Esophagus (tissue), 2 donors: ENCODE data around the gene EVI2A. TPM values are rescaled to one million over a fixed set of nuclear protein-coding genes. Genes with fewer than 3 reads are reported as not detected.
"Not testable (repeated sequence)": the region's sequence is repeated elsewhere in the genome, so short reads cannot be mapped to it uniquely, and the experiment has no call there.

Experiments used
- H3K27ac ChIP-seq, 2 donors: one replicate each; pipeline ENCODE4 v1.5.1; 2013; ENCODE audit warnings: low read depth in 2 of 2, mild to moderate bottlenecking in 2 of 2, inconsistent platforms in 1 of 2, low read length in 1 of 2, moderate library complexity in 1 of 2
- H3K27me3 ChIP-seq, 2 donors: one replicate each; pipeline ENCODE4 v1.6.1; 2013; ENCODE audit warnings: low read length in 2 of 2, control low read depth in 1 of 2, mild to moderate bottlenecking in 1 of 2; ENCODE audit not compliant: insufficient read depth in 2 of 2, control insufficient read depth in 1 of 2
- H3K36me3 ChIP-seq, 2 donors: one replicate each; pipeline ENCODE4 v1.6.1; 2013; ENCODE audit warnings: low read length in 1 of 2; ENCODE audit not compliant: control insufficient read depth in 2 of 2, insufficient read depth in 2 of 2
- H3K4me1 ChIP-seq, 2 donors: one replicate each; pipeline ENCODE4 v1.6.1; 2013; ENCODE audit warnings: low read length in 1 of 2; ENCODE audit not compliant: control insufficient read depth in 2 of 2, insufficient read depth in 2 of 2
- H3K4me3 ChIP-seq, 2 donors: one replicate each; pipeline ENCODE4 v1.5.1; 2013; ENCODE audit warnings: low read length in 2 of 2, mild to moderate bottlenecking in 2 of 2, low read depth in 1 of 2, moderate library complexity in 1 of 2
- H3K9me3 ChIP-seq, 2 donors: one replicate each; pipeline ENCODE4 v1.6.1; 2013; ENCODE audit warnings: mild to moderate bottlenecking in 2 of 2, low read depth in 1 of 2, low read length in 1 of 2, moderate library complexity in 1 of 2; ENCODE audit not compliant: control insufficient read depth in 2 of 2, insufficient read depth in 1 of 2
- WGBS, 2 donors: extraction: QIAGEN DNeasy Blood & Tissue Kit; methylation state at CpG; one replicate each; pipeline ENCODE4 v1.1.7; 2013; 5-methylcytosine and 5-hydroxymethylcytosine counted together
- polyA plus RNA-seq, 2 donors: library from polyadenylated mRNA; stranded (reverse); fragments of 200-250 nt; gene quantifications; one replicate each; pipeline ENCODE4 v1.2.3, GENCODE V29; 2013
- donor health status: healthy with polysubstance abuse.
- donor health status: Bipolar disorder and iron deficiency.

EVI2A gene
- polyA plus RNA-seq, 2 donors, result 1.7 to 2.6 TPM

- H3K27me3 ChIP-seq, H3K9me3 ChIP-seq, H3K36me3 ChIP-seq, H3K4me3 ChIP-seq, H3K27ac ChIP-seq, H3K4me1 ChIP-seq: not testable (repeated sequence)
- WGBS, 2 donors, result 100% methylated on average over 1 of the region's 1 CpG; no CpG with 5 or more reads in 1 of the 2 donors
These were observed 33.5 kb downstream of the EVI2A start for GRCh38 chr17:31287932-31288331.

DNA sequence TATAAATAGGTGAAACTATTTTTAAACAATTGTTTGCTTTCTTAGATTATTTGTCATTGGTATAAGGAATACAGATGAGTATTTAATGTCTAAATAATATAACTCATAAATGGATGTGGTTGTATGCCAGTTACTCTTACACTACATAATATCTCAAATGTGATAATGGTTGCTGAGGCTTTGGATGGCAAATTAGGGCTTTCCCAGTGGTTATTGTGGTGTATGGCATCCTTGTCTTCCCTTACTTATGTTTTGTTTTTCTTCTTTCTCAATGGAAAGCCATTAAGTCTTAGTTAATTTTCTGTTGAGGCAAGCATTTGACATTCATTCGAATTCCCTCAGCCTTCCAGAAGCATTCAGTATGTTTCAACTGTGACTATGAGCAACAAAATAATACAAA, 34.8 kb downstream of the EVI2A start:
- Histone ChIP-seq H3K36me3 (no peaks in the 10 kb centered on the region), H3K4me3 (no peak overlapping the region), H3K9me3 (no peaks in the 10 kb centered on the region), H3K27me3 (no peaks in the 10 kb centered on the region), H3K4me1 (no peaks in the 10 kb centered on the region), H3K27ac (no peak overlapping the region)
- WGBS, 2 donors, result 89 to 91% methylated on average over 1 of the region's 1 CpG

DNA sequence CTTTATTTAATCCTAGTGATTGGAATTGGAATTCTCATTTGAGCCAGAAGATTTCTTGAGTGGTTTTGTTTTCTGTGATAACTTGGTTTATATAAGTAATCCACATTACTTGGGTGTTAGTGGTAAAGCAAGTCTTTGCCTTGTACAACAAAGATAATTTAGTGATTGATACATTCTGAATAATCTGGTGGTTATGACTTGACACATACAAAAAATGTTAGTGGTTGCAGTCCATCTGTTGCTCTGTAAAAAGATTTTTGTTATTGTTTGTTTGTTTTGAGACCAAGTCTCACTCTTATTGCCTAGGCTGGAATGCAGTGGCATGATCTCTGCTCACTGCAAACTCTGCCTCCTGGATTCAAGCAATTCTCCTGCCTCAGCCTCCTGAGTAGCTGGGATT, 37.6 kb downstream of the EVI2A start:
- H3K4me3 ChIP-seq, result no peak overlapping the region
- no peaks in the 10 kb centered on the region for H3K4me1 ChIP-seq
- H3K36me3 ChIP-seq, result peaks cover 0 to 2% of the 10 kb centered on the region in 2 donors
- no peaks in the 10 kb centered on the region for H3K9me3 ChIP-seq
- H3K27ac ChIP-seq, result no peak overlapping the region
- no peaks in the 10 kb centered on the region for H3K27me3 ChIP-seq

- Histone ChIP-seq H3K4me3 (no peak overlapping the region), H3K9me3 (no peaks in the 10 kb centered on the region), H3K27ac (no peak overlapping the region), H3K4me1 (no peaks in the 10 kb centered on the region), H3K36me3 (peaks cover 0 to 2% of the 10 kb centered on the region in 2 donors), H3K27me3 (no peaks in the 10 kb centered on the region)
- whole genome bisulfite sequencing, 2 donors, result 94 to 97% methylated on average over 2 of the region's 2 CpGs
These were observed 40.4 kb downstream of the EVI2A start for GRCh38 chr17:31281061-31281460.

- Histone ChIP-seq H3K36me3 (peaks cover 0 to 2% of the 10 kb centered on the region in 2 donors), H3K27me3 (no peaks in the 10 kb centered on the region), H3K27ac (no peak overlapping the region), H3K4me1 (no peaks in the 10 kb centered on the region), H3K4me3 (no peak overlapping the region), H3K9me3 (no peaks in the 10 kb centered on the region)
- WGBS, 2 donors, result 98 to 100% methylated on average over 2 of the region's 2 CpGs
These were observed 42.0 kb downstream of the EVI2A start for GRCh38 chr17:31279401-31279800.

DNA sequence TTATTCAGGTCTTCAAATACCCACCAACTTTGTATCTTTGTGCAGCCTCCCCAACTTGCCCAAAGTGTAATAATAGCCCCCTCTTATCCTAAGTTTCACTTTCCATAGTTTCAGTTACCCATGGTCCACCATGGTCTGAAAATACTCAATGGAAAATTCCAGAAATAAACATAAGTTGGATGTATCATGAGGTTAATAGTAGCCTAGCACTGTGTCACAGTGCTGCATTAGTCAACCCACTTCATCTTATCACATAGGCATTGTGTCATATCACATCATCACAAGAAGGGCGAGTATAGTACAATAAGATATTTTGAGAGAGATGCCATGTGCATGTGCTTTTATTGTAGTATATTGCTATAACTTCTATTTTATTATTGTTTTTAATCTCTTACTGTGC, 46.3 kb downstream of the EVI2A start:
- WGBS, 2 donors, result 96 to 98% methylated on average over 1 of the region's 1 CpG
- Histone ChIP-seq H3K27me3 (no peaks in the 10 kb centered on the region), H3K4me3 (no peak overlapping the region), H3K4me1 (no peaks in the 10 kb centered on the region), H3K9me3 (no peaks in the 10 kb centered on the region), H3K36me3 (no peaks in the 10 kb centered on the region), H3K27ac (no peak overlapping the region)

DNA sequence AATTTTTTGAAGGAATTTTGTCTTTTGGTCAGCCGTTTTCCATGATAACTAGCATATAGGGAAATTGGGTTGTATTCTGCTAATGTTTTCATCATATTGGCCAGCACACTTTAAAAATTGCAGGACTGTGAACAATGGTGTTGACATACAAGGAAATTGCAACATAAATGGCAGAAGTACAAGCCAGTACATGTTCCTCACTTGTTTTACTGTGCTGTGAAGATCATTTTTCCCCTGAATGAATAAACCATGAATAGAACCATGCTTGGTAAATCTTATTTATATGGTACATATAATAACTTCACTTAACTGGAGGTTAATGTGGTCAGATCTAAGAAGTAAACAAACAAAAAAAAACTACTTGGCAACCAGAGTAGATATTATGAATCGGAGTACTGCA, 47.2 kb downstream of the EVI2A start:
- H3K27ac ChIP-seq, result no peak overlapping the region
- H3K27me3 ChIP-seq, result no peaks in the 10 kb centered on the region
- no peaks in the 10 kb centered on the region for H3K36me3 ChIP-seq
- no peaks in the 10 kb centered on the region for H3K9me3 ChIP-seq
- H3K4me3 ChIP-seq, result no peak overlapping the region
- WGBS, 2 donors, result 50 to 67% methylated on average over 2 of the region's 2 CpGs
- H3K4me1 ChIP-seq, result no peaks in the 10 kb centered on the region

DNA sequence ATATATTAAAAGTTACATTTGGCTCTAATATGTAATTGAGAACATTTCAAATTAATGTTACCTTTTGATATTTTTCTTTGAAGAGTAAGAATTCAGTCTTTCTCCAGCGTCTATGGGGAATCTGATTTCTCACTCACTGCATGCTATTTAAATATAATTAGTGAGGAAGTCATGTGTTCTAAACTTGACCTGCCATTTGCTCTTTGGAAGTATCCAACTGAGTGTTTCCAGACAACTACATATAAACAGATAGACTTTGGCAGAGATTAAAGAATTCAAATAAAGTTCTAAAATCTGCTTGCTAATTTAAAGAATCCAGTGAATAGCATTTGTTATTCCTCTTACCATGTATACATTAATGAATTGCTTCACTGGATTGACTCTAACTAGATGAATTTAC, 47.9 kb downstream of the EVI2A start:
- 60 to 65% methylated on average over 1 of the region's 1 CpG for WGBS, 2 donors
- H3K4me3 ChIP-seq, result no peak overlapping the region

GRCh38 chr17:31272803-31273202, 48.6 kb downstream of the EVI2A start:
- Histone ChIP-seq H3K36me3 (no peaks in the 10 kb centered on the region), H3K27ac (no peak overlapping the region), H3K9me3 (no peaks in the 10 kb centered on the region), H3K27me3 (no peaks in the 10 kb centered on the region), H3K4me1 (no peaks in the 10 kb centered on the region), H3K4me3 (no peak overlapping the region)

More for the DNA sequence above, 47.9 kb downstream of the EVI2A start:
- no peaks in the 10 kb centered on the region for H3K4me1 ChIP-seq
- no peaks in the 10 kb centered on the region for H3K9me3 ChIP-seq
- no peaks in the 10 kb centered on the region for H3K27me3 ChIP-seq
- H3K36me3 ChIP-seq, result no peaks in the 10 kb centered on the region
- H3K27ac ChIP-seq, result no peak overlapping the region

GRCh38 chr17:31272236-31272635, 49.2 kb downstream of the EVI2A start:
- H3K4me1 ChIP-seq, result no peaks in the 10 kb centered on the region
- H3K27me3 ChIP-seq, result no peaks in the 10 kb centered on the region
- no peaks in the 10 kb centered on the region for H3K36me3 ChIP-seq
- no peak overlapping the region for H3K4me3 ChIP-seq
- no peak overlapping the region for H3K27ac ChIP-seq
- 91 to 92% methylated on average over 1 of the region's 1 CpG for whole genome bisulfite sequencing, 2 donors
- H3K9me3 ChIP-seq, result no peaks in the 10 kb centered on the region
